ENCODE results near the gene SLC17A5. TPM values are rescaled to one million over a fixed set of nuclear protein-coding genes. Genes with fewer than 3 reads are reported as not detected.

The SLC17A5 gene
- total and polyA plus RNA-seq, 2 donors (not counting 3 experiments of a cell fraction or from before 2014, with no cell fraction given): 15.2 to 18.7 TPM

GRCh38 chr6:73548458-73549446 is 105.0 kb downstream of the SLC17A5 start:
- intact Hi-C loops (cut with micrococcal nuclease): no loop called here
- no peaks in the 10 kb centered on the region for H3K9me3 ChIP-seq (replicated peaks; ENCODE audit: control insufficient read depth, insufficient read depth, low read length)
- H4K20me1 ChIP-seq (replicated peaks; ENCODE audit: control insufficient read depth, extremely low read depth, insufficient read depth, low read length): no peaks in the 10 kb centered on the region
- no peaks in the 10 kb centered on the region for H3K79me2 ChIP-seq (ENCODE audit: control insufficient read depth, insufficient read depth, low read length)
- H3K4me3 ChIP-seq (replicated peaks in 1 of 3; ENCODE audit: insufficient read depth in 1 of 3, low read depth in 1 of 3, low read length in 3 of 3): no peak overlapping the region
- H3K9me1 ChIP-seq (replicated peaks; ENCODE audit: control insufficient read depth, extremely low read depth, insufficient read depth, low read length): no peaks in the 10 kb centered on the region
- dilution Hi-C loops (cut with MboI; ENCODE audit: extremely low pct_ligation_motif_present, low sequenced_read_pairs): no loop called here
- BruUV-seq (replicated peaks): no TSS peak
- H3K4me1 ChIP-seq (ENCODE audit: control insufficient read depth, extremely low read depth, insufficient read depth, low read length): no peaks in the 10 kb centered on the region
- TF ChIP-seq POLR2A (IDR thresholded peaks at IDR 0.05; ENCODE audit: low read depth, low read length): no peak
- no peaks in the 10 kb centered on the region for H3K27me3 ChIP-seq (ENCODE audit: control insufficient read depth in 2 of 2, insufficient read depth in 2 of 2, low read length in 2 of 2)
- no peaks in the 10 kb centered on the region for H3K36me3 ChIP-seq (ENCODE audit: control insufficient read depth in 2 of 2, extremely low read depth in 1 of 2, insufficient read depth in 2 of 2, low read length in 2 of 2)
- CTCF ChIA-PET: interaction anchor here (0.7 to 2.0 kb wide), 8 partner anchors 9 to 306 kb away, joined by 3 to 11 read pairs (median 4); no protein-coding TSS in a partner anchor
- POLR2A ChIA-PET: no interaction called here
- FAIRE-seq: no peak
- no peak for DNase-seq (ENCODE audit: low read depth, low spot score)
- H3K9ac ChIP-seq (replicated peaks; ENCODE audit: extremely low read depth, insufficient read depth, low read length): no peak overlapping the region
- no peak overlapping the region for H2AFZ ChIP-seq (ENCODE audit: low read depth, low read length)
- H3K27ac ChIP-seq (ENCODE audit: insufficient read depth, low read depth, low read length): no peak overlapping the region
- no peak overlapping the region for H3K4me2 ChIP-seq (ENCODE audit: insufficient read depth, low read length)

DNA sequence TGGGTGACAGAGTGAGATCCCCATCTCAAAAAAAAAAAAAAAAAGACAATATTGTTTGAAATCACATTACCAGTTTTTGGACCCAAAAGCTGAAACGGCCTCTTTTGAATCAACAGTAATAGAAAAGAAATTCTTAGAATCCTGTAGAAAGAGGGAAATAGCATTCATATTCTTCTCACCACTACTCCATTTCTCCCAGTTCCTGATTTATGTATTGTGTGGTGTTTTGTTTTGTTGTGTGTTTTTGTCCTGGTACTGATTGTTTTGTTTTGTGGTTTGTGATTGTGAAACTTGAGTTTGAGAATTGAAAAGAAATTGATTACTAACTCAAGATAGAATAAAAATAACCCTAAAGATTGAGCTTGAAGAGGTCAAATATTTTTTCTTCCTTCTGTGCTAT is 106.8 kb downstream of the SLC17A5 start:
- Histone ChIP-seq H3K27me3 (ENCODE audit: control insufficient read depth in 2 of 2, insufficient read depth in 2 of 2, low read length in 2 of 2) (no peaks in the 10 kb centered on the region), H3K4me1 (ENCODE audit: control insufficient read depth, extremely low read depth, insufficient read depth, low read length) (no peaks in the 10 kb centered on the region), H3K4me2 (ENCODE audit: insufficient read depth, low read length) (no peak overlapping the region), H3K27ac (ENCODE audit: insufficient read depth, low read depth, low read length) (no peak overlapping the region), H3K9me1 (replicated peaks; ENCODE audit: control insufficient read depth, extremely low read depth, insufficient read depth, low read length) (no peaks in the 10 kb centered on the region), H3K9me3 (replicated peaks; ENCODE audit: control insufficient read depth, insufficient read depth, low read length) (no peaks in the 10 kb centered on the region), H3K79me2 (ENCODE audit: control insufficient read depth, insufficient read depth, low read length) (no peaks in the 10 kb centered on the region), H2AFZ (ENCODE audit: low read depth, low read length) (no peak overlapping the region), H3K36me3 (ENCODE audit: control insufficient read depth in 2 of 2, extremely low read depth in 1 of 2, insufficient read depth in 2 of 2, low read length in 2 of 2) (no peaks in the 10 kb centered on the region), H3K9ac (replicated peaks; ENCODE audit: extremely low read depth, insufficient read depth, low read length) (no peak overlapping the region), H3K4me3 (replicated peaks in 1 of 3; ENCODE audit: insufficient read depth in 1 of 3, low read depth in 1 of 3, low read length in 3 of 3) (no peak overlapping the region), H4K20me1 (replicated peaks; ENCODE audit: control insufficient read depth, extremely low read depth, insufficient read depth, low read length) (no peaks in the 10 kb centered on the region)
- BruUV-seq (replicated peaks): no TSS peak
- dilution Hi-C loops (cut with MboI; ENCODE audit: extremely low pct_ligation_motif_present, low sequenced_read_pairs) (no loop called here), intact Hi-C loops (cut with micrococcal nuclease) (no loop called here)
- FAIRE-seq: no peak
- no peak for DNase-seq (ENCODE audit: low read depth, low spot score)
- TF ChIP-seq CTCF (IDR thresholded peaks at IDR 0.05; ENCODE audit: extremely low read depth in 1 of 2, insufficient read depth in 1 of 2, low read depth in 1 of 2, low read length in 2 of 2): no peak
- TF ChIP-seq EZH2 (IDR thresholded peaks at IDR 0.05; ENCODE audit: borderline replicate concordance, low read depth, low read length, severe bottlenecking): no peak
- TF ChIP-seq FOS (IDR thresholded peaks at IDR 0.05; ENCODE audit: borderline replicate concordance, insufficient read depth, low read length): no peak
- ChIA-PET CTCF (no interaction called here), POLR2A (no interaction called here)

Small RNA genes lying within 50 kb of the gene (small RNA-seq; reads per million reads assigned to genes)
- not detected for gene RPS27P15 (ENCODE audit: insufficient read depth, insufficient read length, low read depth, low replicate concordance)

Other genes with a start within 250 kb of the SLC17A5 start
- 7.3 and 7.4 TPM in 2 replicates for gene CGAS, start 201.7 kb downstream of the SLC17A5 start, total RNA-seq
- gene CGAS, start 201.7 kb downstream of the SLC17A5 start, polyA plus RNA-seq: 1.6 and 1.9 TPM in 2 replicates
- 24.8 and 25.1 TPM in 2 replicates for gene MTO1, start 192.3 kb downstream of the SLC17A5 start, total RNA-seq
- gene MTO1, start 192.3 kb downstream of the SLC17A5 start, polyA plus RNA-seq: 10.7 and 12.6 TPM in 2 replicates
- 9,186 and 9,456 TPM in 2 replicates for gene EEF1A1, start 133.0 kb downstream of the SLC17A5 start, total RNA-seq
- 9,885 and 11,104 TPM in 2 replicates for gene EEF1A1, start 133.0 kb downstream of the SLC17A5 start, polyA plus RNA-seq
- gene CD109, start 42.2 kb upstream of the SLC17A5 start, total RNA-seq: 86.2 and 107 TPM in 2 replicates
- 26.3 and 33.9 TPM in 2 replicates for gene CD109, start 42.2 kb upstream of the SLC17A5 start, polyA plus RNA-seq